ENCODE data around the gene ZNF514.

ZNF514 gene

GRCh38 chr2:95159690-95160449 lies at the start of gene ZNF514:
Gene ZNF514, minus strand, starts transcription at chr2:95159848. Its CDS starts 6,595 bp downstream, at chr2:95153253.
- DNase-seq (ENCODE audit: low spot score) = peak; percentile 82

- DNase-seq (ENCODE audit: low spot score) = no peak
These were observed 48.5 kb upstream of the ZNF514 start for GRCh38 chr2:95208106-95208505.

- DNase-seq (ENCODE audit: low spot score) = peak; percentile 97
These were observed 47.7 kb upstream of the ZNF514 start, which contains the start of gene ZNF892 for GRCh38 chr2:95207111-95207961. Gene ZNF892, plus strand, starts transcription at chr2:95207521. Its CDS starts 295 bp downstream, at chr2:95207816.

GRCh38 chr2:95206096-95206495 lies 46.4 kb upstream of the ZNF514 start:
- no peak for DNase-seq (ENCODE audit: low spot score)

GRCh38 chr2:95204396-95204795 lies 44.7 kb upstream of the ZNF514 start:
- DNase-seq (ENCODE audit: low spot score) = no peak

GRCh38 chr2:95203911-95204310 lies 44.3 kb upstream of the ZNF514 start:
- no peak for DNase-seq (ENCODE audit: low spot score)

- DNase-seq (ENCODE audit: low spot score) = peak; percentile 56
These were observed 33.3 kb upstream of the ZNF514 start for GRCh38 chr2:95192956-95193355.

- DNase-seq (ENCODE audit: low spot score) = no peak
These were observed 26.3 kb upstream of the ZNF514 start for GRCh38 chr2:95185973-95186372.

GRCh38 chr2:95185197-95185596 lies 25.5 kb upstream of the ZNF514 start:
- DNase-seq (ENCODE audit: low spot score) = no peak

GRCh38 chr2:95181774-95182173 lies 22.1 kb upstream of the ZNF514 start:
- no peak for DNase-seq (ENCODE audit: low spot score)

GRCh38 chr2:95179451-95179850 lies 19.8 kb upstream of the ZNF514 start:
- no peak for DNase-seq (ENCODE audit: low spot score)

- no peak for DNase-seq (ENCODE audit: low spot score)
These were observed 14.4 kb upstream of the ZNF514 start for GRCh38 chr2:95174031-95174542.

GRCh38 chr2:95171902-95172301 lies 12.3 kb upstream of the ZNF514 start:
- no peak for DNase-seq (ENCODE audit: low spot score)

- DNase-seq (ENCODE audit: low spot score) = no peak
These were observed 6.6 kb upstream of the ZNF514 start for GRCh38 chr2:95166065-95166763.

GRCh38 chr2:95165371-95166064 lies 5.9 kb upstream of the ZNF514 start, which contains the start of gene ZNF2:
Gene ZNF2, plus strand, starts transcription at chr2:95165809. Its CDS starts 10,418 bp downstream, at chr2:95176227.
- peak; percentile 97 for DNase-seq (ENCODE audit: low spot score)

- no peak for DNase-seq (ENCODE audit: low spot score)
These were observed 5.4 kb upstream of the ZNF514 start for GRCh38 chr2:95165030-95165370.

- peak; percentile 62 for DNase-seq (ENCODE audit: low spot score)
These were observed 593 bp downstream of the ZNF514 start for GRCh38 chr2:95158891-95159619.

- DNase-seq (ENCODE audit: low spot score) = no peak
These were observed 1.2 kb downstream of the ZNF514 start for GRCh38 chr2:95158441-95158840.

- no peak for DNase-seq (ENCODE audit: low spot score)
These were observed 10.2 kb downstream of the ZNF514 start for GRCh38 chr2:95149397-95149984.

- no peak for DNase-seq (ENCODE audit: low spot score)
These were observed 15.8 kb downstream of the ZNF514 start for GRCh38 chr2:95143838-95144237.
